PC-3 (cell line): Measurements from ENCODE around the gene TMEM221. TPM values are rescaled to one million over a fixed set of nuclear protein-coding genes. Genes with fewer than 3 reads are reported as not detected.

Experiments
- ATAC-seq: fragments of 200-7000 bp; cut with Tn5 transposase; 2 replicates; pipeline ENCODE4 v1.9.1; 2020; ENCODE audit warnings: mild to moderate bottlenecking, moderate library complexity
- BruUV-seq: library from RNA; stranded (reverse); fragments of 400-500 nt; replicated peaks from 2 replicates; lab custom pipeline; 2021; lab: Mats Ljungman, UMichigan
- CTCF ChIA-PET: fragments of 300-600 bp; sonication (Branson Sonifier 250); formaldehyde crosslinking; loops from one replicate; lab custom pipeline; 2022; ENCODE audit warnings: antibody characterized with exemption; lab: Charles Lee
- POLR2A ChIA-PET: fragments of 300-600 bp; sonication (Branson Sonifier 250); formaldehyde crosslinking; loops from one replicate; lab custom pipeline; 2022; ENCODE audit warnings: antibody characterized with exemption; ENCODE audit not compliant: unreplicated experiment; lab: Charles Lee
- DNase-seq: peaks from one replicate; pipeline ENCODE4 v3.0.0-alpha.2; 2015
- H2AFZ ChIP-seq: fragments of 300-600 bp; sonication (generic); 2 replicates; pipeline ENCODE4 v1.6.0; 2016; ENCODE audit warnings: antibody characterized with exemption, low read length
- H3F3A ChIP-seq: fragments of 300-600 bp; sonication (generic); one replicate; pipeline ENCODE4 v1.6.0; 2017; ENCODE audit warnings: antibody characterized with exemption, low read length, control low read depth, mild to moderate bottlenecking; ENCODE audit not compliant: unreplicated experiment
- H3K27ac ChIP-seq: fragments of 300-600 bp; sonication (generic); 2 replicates; pipeline ENCODE4 v1.5.1; 2016; ENCODE audit warnings: mild to moderate bottlenecking, low read length
- H3K27me3 ChIP-seq: fragments of 300-600 bp; sonication (generic); 2 replicates; pipeline ENCODE4 v1.6.1; 2016; ENCODE audit warnings: low read length, mixed read lengths
- H3K36me3 ChIP-seq: fragments of 300-600 bp; sonication (generic); 2 replicates; pipeline ENCODE4 v1.6.1; 2016; ENCODE audit warnings: low read depth, mixed run types, low read length, mixed read lengths
- H3K4me1 ChIP-seq: fragments of 300-600 bp; sonication (generic); 2 replicates; pipeline ENCODE4 v1.5.1; 2016; ENCODE audit warnings: low read length; ENCODE audit not compliant: insufficient read depth
- H3K4me2 ChIP-seq: fragments of 300-600 bp; sonication (generic); 2 replicates; pipeline ENCODE4 v1.6.0; 2016; ENCODE audit warnings: low read length
- H3K4me3 ChIP-seq: fragments of 300-600 bp; sonication (generic); 2 replicates; pipeline ENCODE4 v1.5.1; 2016; ENCODE audit warnings: mild to moderate bottlenecking, low read length, mixed read lengths
- H3K79me2 ChIP-seq: fragments of 300-600 bp; sonication (generic); 2 replicates; pipeline ENCODE4 v1.6.1; 2017; ENCODE audit warnings: low read length, mixed read lengths
- H3K9ac ChIP-seq: fragments of 300-600 bp; sonication (generic); 2 replicates; pipeline ENCODE4 v1.6.0; 2016; ENCODE audit warnings: mild to moderate bottlenecking, low read length
- H3K9me2 ChIP-seq: fragments of 300-600 bp; sonication (generic); replicated peaks from 2 replicates; pipeline ENCODE4 v1.6.1; 2016; ENCODE audit warnings: mixed run types, low read length, mixed read lengths
- H3K9me3 ChIP-seq: fragments of 300-600 bp; sonication (generic); 2 replicates; pipeline ENCODE4 v1.6.1; 2016; ENCODE audit warnings: low read length, mixed read lengths
- H4K20me1 ChIP-seq: fragments of 300-600 bp; sonication (generic); 2 replicates; pipeline ENCODE4 v1.6.1; 2016; ENCODE audit warnings: low read length, mixed read lengths
- EZH2 ChIP-seq: fragments of 300-600 bp; sonication (generic); IDR thresholded peaks from one replicate; pipeline ENCODE4 v1.6.1; 2017; ENCODE audit warnings: antibody characterized with exemption, mild to moderate bottlenecking, low read length; ENCODE audit not compliant: unreplicated experiment
- EZH2phosphoT487 ChIP-seq: fragments of 300-600 bp; sonication (generic); IDR thresholded peaks from 2 replicates; pipeline ENCODE4 v1.6.1; 2018; ENCODE audit warnings: mild to moderate bottlenecking, antibody characterized with exemption, low read length, borderline replicate concordance
- intact Hi-C: fragments of 100-400 bp; cut with micrococcal nuclease; formaldehyde crosslinking; loops from 2 replicates; pipeline ENCODE4 v1.9.0; 2023
- total RNA-seq: library from RNA; depleted of rRNA; stranded (reverse); fragments of >200 nt; gene quantifications from 2 replicates; pipeline ENCODE4 v1.2.3, GENCODE V29; 2014
- TF ChIP-seq, protein P1 (sequence below): fragments of 300-600 bp; sonication (generic); conservative IDR thresholded peaks from 2 replicates; pipeline ENCODE4 v1.5.1; 2017; ENCODE audit warnings: antibody characterized with exemption, low read depth, mild to moderate bottlenecking, low read length

TMEM221 gene
- total RNA-seq, 1 experiment from 2014 or later, result 3.0 TPM

GRCh38 chr19:17421942-17422341 lies 26.5 kb downstream of the TMEM221 start:
- intact Hi-C loops, result no loop called here
- Histone ChIP-seq H3K4me1 (peaks cover 16% of the 10 kb centered on the region; the same call in 1 of the 2 replicates), H3K36me3 (no peaks in the 10 kb centered on the region), H3K9me3 (no peaks in the 10 kb centered on the region), H3K27ac (no peak overlapping the region), H3K9ac (no peak overlapping the region), H2AFZ (no peak overlapping the region), H4K20me1 (no peaks in the 10 kb centered on the region), H3K4me2 (no peak overlapping the region), H3K4me3 (no peak overlapping the region), H3K9me2 (no peaks in the 10 kb centered on the region), H3F3A (no peaks in the 10 kb centered on the region), H3K27me3 (no peaks in the 10 kb centered on the region), H3K79me2 (peaks cover 7% of the 10 kb centered on the region; the same call in 1 of the 2 replicates)
- ATAC-seq (no peak), DNase-seq (no peak)
- TF ChIP-seq EZH2phosphoT487, result no peak
- TF ChIP-seq, protein P1, sequence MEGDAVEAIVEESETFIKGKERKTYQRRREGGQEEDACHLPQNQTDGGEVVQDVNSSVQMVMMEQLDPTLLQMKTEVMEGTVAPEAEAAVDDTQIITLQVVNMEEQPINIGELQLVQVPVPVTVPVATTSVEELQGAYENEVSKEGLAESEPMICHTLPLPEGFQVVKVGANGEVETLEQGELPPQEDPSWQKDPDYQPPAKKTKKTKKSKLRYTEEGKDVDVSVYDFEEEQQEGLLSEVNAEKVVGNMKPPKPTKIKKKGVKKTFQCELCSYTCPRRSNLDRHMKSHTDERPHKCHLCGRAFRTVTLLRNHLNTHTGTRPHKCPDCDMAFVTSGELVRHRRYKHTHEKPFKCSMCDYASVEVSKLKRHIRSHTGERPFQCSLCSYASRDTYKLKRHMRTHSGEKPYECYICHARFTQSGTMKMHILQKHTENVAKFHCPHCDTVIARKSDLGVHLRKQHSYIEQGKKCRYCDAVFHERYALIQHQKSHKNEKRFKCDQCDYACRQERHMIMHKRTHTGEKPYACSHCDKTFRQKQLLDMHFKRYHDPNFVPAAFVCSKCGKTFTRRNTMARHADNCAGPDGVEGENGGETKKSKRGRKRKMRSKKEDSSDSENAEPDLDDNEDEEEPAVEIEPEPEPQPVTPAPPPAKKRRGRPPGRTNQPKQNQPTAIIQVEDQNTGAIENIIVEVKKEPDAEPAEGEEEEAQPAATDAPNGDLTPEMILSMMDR, result no peak
- no peak for TF ChIP-seq EZH2
- POLR2A ChIA-PET, result no interaction called here
- BruUV-seq, result no TSS peak
- CTCF ChIA-PET, result no interaction called here

DNA sequence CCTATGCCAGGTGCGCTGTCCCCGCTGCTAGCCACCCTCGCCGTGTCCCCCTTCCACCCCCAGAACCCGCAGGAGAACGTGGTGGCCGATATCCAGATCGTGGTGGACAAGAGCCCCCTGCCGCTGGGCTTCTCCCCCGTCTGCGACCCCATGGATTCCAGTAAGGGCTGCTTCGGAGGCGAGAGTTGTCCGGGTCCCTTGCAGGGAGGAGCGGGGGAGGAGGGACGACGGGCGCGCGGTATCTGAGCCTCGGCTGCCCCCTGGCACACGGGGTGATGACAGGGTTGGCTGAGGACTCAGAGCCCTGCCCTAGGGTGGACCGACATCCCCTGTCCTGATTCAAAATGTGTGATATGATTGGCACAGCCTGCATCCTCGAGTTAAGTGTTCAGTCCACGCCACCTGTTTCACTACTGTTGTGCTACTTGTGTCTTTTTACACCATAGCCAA lies 28.0 kb downstream of the TMEM221 start:
- Histone ChIP-seq H3K36me3 (no peaks in the 10 kb centered on the region), H3K27me3 (no peaks in the 10 kb centered on the region), H3K9ac (peak overlapping the region; percentile 61), H3K4me1 (peaks cover 16% of the 10 kb centered on the region; the same call in 1 of the 2 replicates), H3K9me3 (no peaks in the 10 kb centered on the region), H3K4me3 (peak overlapping the region; percentile 88), H3K9me2 (no peaks in the 10 kb centered on the region), H2AFZ (peak overlapping the region; percentile 98), H4K20me1 (no peaks in the 10 kb centered on the region), H3K27ac (no peak overlapping the region), H3F3A (no peaks in the 10 kb centered on the region), H3K4me2 (peak overlapping the region; percentile 96), H3K79me2 (peaks cover 7% of the 10 kb centered on the region; the same call in 1 of the 2 replicates)
- CTCF ChIA-PET, result no interaction called here
- intact Hi-C loops, result no loop called here
- POLR2A ChIA-PET, result no interaction called here
- TF ChIP-seq EZH2 (no peak), EZH2phosphoT487 (no peak)
- TF ChIP-seq, protein P1, result no peak
- peak; percentile 38 for DNase-seq
- ATAC-seq, result peak; percentile 53
- TSS peak; percentile 39 for BruUV-seq
